ENCODE measurements around the gene SMAD4.

The SMAD4 gene

GRCh38 chr18:51028201-51028805, 1.7 kb upstream of the SMAD4 start:
- DNase-seq (ENCODE audit: insufficient read length) (no peak), FAIRE-seq (peak; percentile 93)
- TF ChIP-seq POLR2AphosphoS5 (IDR thresholded peaks at IDR 0.05; ENCODE audit: low read depth, low read length) (no peak), TAF1 (IDR thresholded peaks at IDR 0.05; ENCODE audit: borderline replicate concordance, low read depth, low read length) (no peak), POLR2A (IDR thresholded peaks at IDR 0.05; ENCODE audit: low read depth, low read length) (no peak)

GRCh38 chr18:51029378-51029693, 677 bp upstream of the SMAD4 start:
- DNase-seq (ENCODE audit: insufficient read length) = no peak
- no peak for FAIRE-seq
- TF ChIP-seq TAF1 (IDR thresholded peaks at IDR 0.05; ENCODE audit: borderline replicate concordance, low read depth, low read length) = no peak
- TF ChIP-seq POLR2AphosphoS5 (IDR thresholded peaks at IDR 0.05; ENCODE audit: low read depth, low read length) = no peak
- no peak for TF ChIP-seq POLR2A (IDR thresholded peaks at IDR 0.05; ENCODE audit: low read depth, low read length)

- no peak for TF ChIP-seq POLR2AphosphoS5 (IDR thresholded peaks at IDR 0.05; ENCODE audit: low read depth, low read length)
- no peak for TF ChIP-seq TAF1 (IDR thresholded peaks at IDR 0.05; ENCODE audit: borderline replicate concordance, low read depth, low read length)
- no peak for TF ChIP-seq POLR2A (IDR thresholded peaks at IDR 0.05; ENCODE audit: low read depth, low read length)
- DNase-seq (ENCODE audit: insufficient read length) (peak; percentile 55), FAIRE-seq (no peak)
Measured at GRCh38 chr18:51030537-51031258, 685 bp downstream of the SMAD4 start.

GRCh38 chr18:51032193-51032592, 2.2 kb downstream of the SMAD4 start:
- DNase-seq (ENCODE audit: insufficient read length) = no peak
- no peak for FAIRE-seq
- TF ChIP-seq POLR2AphosphoS5 (IDR thresholded peaks at IDR 0.05; ENCODE audit: low read depth, low read length) = no peak
- no peak for TF ChIP-seq TAF1 (IDR thresholded peaks at IDR 0.05; ENCODE audit: borderline replicate concordance, low read depth, low read length)
- no peak for TF ChIP-seq POLR2A (IDR thresholded peaks at IDR 0.05; ENCODE audit: low read depth, low read length)

GRCh38 chr18:51037230-51037629, 7.2 kb downstream of the SMAD4 start:
- no peak for DNase-seq (ENCODE audit: insufficient read length)
- FAIRE-seq = no peak
- TF ChIP-seq TAF1 (IDR thresholded peaks at IDR 0.05; ENCODE audit: borderline replicate concordance, low read depth, low read length) = no peak
- TF ChIP-seq POLR2A (IDR thresholded peaks at IDR 0.05; ENCODE audit: low read depth, low read length) = no peak
- no peak for TF ChIP-seq POLR2AphosphoS5 (IDR thresholded peaks at IDR 0.05; ENCODE audit: low read depth, low read length)

GRCh38 chr18:51038110-51038509, 8.1 kb downstream of the SMAD4 start:
- no peak for DNase-seq (ENCODE audit: insufficient read length)
- no peak for FAIRE-seq
- TF ChIP-seq POLR2A (IDR thresholded peaks at IDR 0.05; ENCODE audit: low read depth, low read length) (no peak), POLR2AphosphoS5 (IDR thresholded peaks at IDR 0.05; ENCODE audit: low read depth, low read length) (no peak), TAF1 (IDR thresholded peaks at IDR 0.05; ENCODE audit: borderline replicate concordance, low read depth, low read length) (no peak)

GRCh38 chr18:51039138-51040112, 9.4 kb downstream of the SMAD4 start:
- TF ChIP-seq POLR2AphosphoS5 (IDR thresholded peaks at IDR 0.05; ENCODE audit: low read depth, low read length) (no peak), TAF1 (IDR thresholded peaks at IDR 0.05; ENCODE audit: borderline replicate concordance, low read depth, low read length) (no peak), POLR2A (IDR thresholded peaks at IDR 0.05; ENCODE audit: low read depth, low read length) (no peak)
- FAIRE-seq (no peak), DNase-seq (ENCODE audit: insufficient read length) (no peak)

- TF ChIP-seq TAF1 (IDR thresholded peaks at IDR 0.05; ENCODE audit: borderline replicate concordance, low read depth, low read length) = no peak
- no peak for FAIRE-seq
- no peak for DNase-seq (ENCODE audit: insufficient read length)
Measured at GRCh38 chr18:51041677-51042352, 11.8 kb downstream of the SMAD4 start.

- no peak for DNase-seq (ENCODE audit: insufficient read length)
Measured at GRCh38 chr18:51044928-51045585, 15.0 kb downstream of the SMAD4 start.

GRCh38 chr18:51048190-51048589, 18.2 kb downstream of the SMAD4 start:
- no peak for FAIRE-seq
- no peak for TF ChIP-seq POLR2A (IDR thresholded peaks at IDR 0.05; ENCODE audit: low read depth, low read length)
- DNase-seq (ENCODE audit: insufficient read length) = no peak

More at GRCh38 chr18:51044928-51045585, 15.0 kb downstream of the SMAD4 start:
- no peak for FAIRE-seq
- TF ChIP-seq TAF1 (IDR thresholded peaks at IDR 0.05; ENCODE audit: borderline replicate concordance, low read depth, low read length) (no peak), POLR2A (IDR thresholded peaks at IDR 0.05; ENCODE audit: low read depth, low read length) (no peak), POLR2AphosphoS5 (IDR thresholded peaks at IDR 0.05; ENCODE audit: low read depth, low read length) (no peak)

GRCh38 chr18:51049137-51049536, 19.1 kb downstream of the SMAD4 start:
- DNase-seq (ENCODE audit: insufficient read length) (no peak), FAIRE-seq (no peak)
- TF ChIP-seq POLR2A (IDR thresholded peaks at IDR 0.05; ENCODE audit: low read depth, low read length) = no peak
